Measurements from ENCODE around the gene CCS.
A peak's percentile ranks its signal among the peaks of the same experiment; 100 is the strongest.
"Not testable (repeated sequence)": the region's sequence is repeated elsewhere in the genome, so short reads cannot be mapped to it uniquely, and the experiment has no call there.

The CCS gene

DNA sequence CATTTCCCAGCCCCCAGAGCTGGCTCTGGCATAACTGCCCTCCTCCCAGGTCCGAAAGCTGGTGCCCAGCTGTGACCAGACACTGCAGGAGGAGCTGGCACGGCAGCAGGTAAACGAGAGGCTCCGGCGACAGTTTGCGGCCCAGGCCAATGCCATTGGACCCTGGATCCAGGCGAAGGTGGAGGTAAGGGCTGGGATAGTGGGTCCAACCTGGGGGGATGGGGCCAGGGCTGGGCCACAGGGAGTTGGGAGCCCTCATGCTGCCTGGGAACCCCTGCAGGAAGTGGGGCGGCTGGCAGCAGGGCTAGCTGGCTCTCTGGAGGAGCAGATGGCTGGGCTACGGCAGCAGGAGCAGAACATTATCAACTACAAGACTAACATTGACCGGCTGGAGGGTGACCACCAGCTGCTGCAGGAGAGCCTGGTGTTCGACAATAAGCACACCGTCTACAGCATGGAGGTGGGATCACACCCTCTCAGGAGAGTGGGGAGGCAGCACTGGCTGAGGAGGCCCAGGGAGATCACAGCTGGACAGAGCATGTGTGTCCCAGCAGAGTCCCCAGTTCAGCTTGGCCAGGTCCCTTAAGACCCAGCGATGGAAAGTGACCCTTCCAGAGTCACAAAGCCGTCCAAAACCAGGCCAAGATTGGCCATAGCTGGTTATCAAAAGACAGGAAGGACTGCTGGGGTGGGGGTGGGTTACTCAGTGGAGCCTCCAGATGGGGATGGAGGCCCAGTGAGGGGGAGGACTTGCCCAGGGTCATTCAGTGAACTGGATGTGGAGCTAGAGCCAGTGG is 31.6 kb upstream of the CCS start:
- DNase-seq: no peak

DNA sequence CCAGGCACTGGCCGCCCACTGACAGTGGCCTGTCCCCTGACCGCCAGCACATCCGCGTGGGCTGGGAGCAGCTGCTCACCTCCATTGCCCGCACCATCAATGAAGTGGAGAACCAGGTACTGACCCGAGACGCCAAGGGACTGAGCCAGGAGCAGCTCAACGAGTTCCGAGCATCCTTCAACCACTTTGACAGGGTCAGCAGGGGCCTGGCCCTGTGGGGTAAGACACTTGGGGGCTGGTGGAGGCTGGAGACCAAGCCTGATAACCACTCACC is 31.1 kb upstream of the CCS start:
- DNase-seq: no peak

DNA sequence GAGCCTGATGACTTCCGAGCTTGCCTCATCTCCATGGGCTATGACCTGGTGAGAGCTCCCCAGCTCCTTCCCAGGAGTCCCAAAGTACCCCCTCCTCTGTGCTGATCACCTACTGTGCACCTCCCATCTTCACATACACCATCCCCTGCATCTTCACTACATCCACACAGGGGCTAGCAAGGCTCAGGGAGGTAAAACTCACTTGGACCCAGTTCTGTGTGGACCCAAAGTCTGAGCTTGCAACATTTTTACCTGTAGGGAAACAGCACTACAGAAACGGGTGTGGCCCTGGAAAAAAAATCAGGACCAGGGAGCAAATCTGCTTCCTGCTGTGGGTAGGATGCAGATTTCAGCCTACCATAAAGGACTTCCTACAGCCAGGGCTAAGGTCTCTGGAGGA is 30.7 kb upstream of the CCS start:
- no peak for DNase-seq

DNA sequence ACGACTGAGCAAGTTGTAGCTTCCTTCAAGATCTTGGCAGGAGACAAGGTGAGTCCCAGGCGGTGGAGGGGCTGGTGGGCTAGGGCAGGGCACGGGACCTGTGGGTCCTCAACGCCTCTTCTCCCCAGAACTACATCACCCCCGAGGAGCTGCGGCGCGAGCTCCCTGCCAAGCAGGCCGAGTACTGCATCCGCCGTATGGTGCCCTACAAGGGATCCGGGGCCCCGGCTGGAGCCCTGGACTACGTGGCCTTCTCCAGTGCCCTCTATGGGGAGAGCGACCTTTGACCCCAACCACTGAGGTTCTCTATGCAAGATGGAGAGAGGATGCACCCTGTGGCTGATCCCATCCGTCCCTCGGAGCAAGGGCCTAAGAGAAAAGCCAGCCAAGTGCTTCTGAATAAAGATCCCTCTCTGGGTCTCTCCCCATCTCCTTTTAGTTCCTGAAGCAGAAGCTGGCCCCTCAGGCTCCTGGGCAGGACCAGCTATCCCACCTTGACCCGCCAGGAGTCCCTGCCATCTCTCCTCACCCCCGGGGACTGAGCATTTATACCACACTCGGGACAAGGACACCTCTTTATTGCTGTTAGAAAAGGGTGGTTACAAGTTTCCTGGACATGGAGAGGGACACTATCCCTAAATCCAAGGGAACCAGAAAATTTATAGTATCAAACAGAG is 29.9 kb upstream of the CCS start:
- DNase-seq: no peak

DNA sequence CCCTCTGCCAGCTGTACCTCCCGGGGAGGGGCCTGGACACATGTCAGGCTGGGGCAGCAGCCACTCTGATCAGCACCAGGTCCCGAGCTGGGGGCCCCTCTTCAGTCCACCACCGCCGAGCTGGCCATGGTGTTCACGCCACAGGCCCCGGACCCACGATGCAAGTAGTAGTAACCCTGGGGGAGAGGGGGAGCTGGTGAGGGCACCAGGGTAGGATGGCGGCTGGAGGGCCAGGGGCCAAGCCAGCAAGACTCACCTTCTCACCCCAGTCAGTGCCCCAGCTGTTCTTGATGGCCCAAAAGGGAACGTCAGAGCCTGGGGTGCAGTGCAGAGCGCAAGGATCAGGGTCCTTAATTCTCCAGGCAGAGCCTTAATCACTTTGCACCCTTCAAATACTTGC is 29.2 kb upstream of the CCS start:
- DNase-seq: no peak

DNA sequence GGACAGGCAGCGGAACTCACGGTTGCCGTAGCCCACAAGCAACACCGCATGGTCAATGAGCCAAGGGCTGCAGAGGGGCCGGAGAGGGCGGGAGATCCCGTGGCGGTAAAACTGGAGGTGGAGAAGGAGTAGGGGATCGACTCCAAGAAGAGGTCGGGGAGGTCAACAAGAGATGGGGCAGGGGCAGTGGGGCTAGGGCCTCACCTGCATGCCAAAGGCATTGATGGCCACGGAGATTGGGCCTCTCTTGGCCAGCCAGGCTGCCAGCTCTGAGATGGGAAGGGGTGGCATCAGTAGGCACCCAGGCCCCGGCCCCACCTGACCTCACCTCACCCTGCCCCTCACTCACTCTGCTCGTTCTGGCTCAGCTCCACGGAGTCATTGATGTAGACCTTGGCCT is 28.4 kb upstream of the CCS start:
- DNase-seq: no peak

DNA sequence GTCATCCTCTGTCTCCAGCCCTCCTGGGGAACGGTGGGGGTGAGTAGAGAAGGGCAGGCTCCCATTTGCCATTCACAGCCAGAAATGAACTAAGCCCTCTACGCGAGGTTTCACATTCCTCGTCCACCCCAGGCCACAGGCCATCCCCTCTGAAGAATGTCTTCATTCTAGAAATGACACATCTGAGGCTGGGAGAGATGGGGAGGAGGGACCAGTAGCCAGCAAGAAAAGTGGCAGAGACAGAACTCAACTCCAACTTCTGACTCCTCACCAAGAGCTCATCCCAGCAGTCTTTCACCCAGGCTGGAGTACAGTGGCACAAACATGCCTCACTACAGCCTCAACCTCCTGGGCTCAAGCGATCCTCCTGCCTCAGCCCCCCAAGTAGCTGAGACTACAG is 28.0 kb upstream of the CCS start:
- no peak for DNase-seq

DNA sequence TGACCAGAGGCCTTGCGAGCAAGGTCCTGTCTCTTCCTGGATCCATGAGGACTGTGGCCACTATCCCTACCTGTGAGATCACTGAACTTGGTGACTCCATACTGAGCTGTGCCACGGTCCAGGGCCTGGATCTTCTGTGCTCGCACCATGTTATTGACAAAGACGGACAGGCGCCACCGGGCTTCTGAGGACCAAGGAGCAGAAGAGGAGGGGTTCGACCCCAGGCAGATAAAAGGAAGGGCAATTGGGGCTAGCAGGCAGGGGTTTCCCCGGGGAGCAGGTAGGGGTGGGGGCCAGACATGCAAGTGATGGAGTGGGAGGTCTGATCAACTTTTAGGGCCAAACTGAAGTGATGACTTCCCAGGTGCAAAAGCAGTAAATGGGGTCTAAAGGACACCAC is 26.8 kb upstream of the CCS start:
- no peak for DNase-seq

DNA sequence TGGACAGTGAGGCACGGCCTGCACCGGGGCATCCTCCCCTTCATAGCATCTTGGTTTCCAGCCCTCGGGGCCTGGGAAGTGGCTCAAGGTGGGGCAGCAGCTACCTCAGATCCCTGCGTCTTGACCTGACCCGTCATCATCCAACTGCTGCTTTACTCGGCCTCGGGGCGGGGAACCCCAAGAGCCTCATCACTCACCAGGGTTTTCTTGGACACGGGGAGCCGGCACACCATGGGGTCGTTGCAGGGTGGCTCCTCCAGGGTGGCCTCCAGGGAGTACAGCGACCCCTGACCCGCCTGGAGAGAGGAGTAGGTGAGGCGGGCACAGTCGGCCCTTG is 25.2 kb upstream of the CCS start:
- no peak for DNase-seq

DNA sequence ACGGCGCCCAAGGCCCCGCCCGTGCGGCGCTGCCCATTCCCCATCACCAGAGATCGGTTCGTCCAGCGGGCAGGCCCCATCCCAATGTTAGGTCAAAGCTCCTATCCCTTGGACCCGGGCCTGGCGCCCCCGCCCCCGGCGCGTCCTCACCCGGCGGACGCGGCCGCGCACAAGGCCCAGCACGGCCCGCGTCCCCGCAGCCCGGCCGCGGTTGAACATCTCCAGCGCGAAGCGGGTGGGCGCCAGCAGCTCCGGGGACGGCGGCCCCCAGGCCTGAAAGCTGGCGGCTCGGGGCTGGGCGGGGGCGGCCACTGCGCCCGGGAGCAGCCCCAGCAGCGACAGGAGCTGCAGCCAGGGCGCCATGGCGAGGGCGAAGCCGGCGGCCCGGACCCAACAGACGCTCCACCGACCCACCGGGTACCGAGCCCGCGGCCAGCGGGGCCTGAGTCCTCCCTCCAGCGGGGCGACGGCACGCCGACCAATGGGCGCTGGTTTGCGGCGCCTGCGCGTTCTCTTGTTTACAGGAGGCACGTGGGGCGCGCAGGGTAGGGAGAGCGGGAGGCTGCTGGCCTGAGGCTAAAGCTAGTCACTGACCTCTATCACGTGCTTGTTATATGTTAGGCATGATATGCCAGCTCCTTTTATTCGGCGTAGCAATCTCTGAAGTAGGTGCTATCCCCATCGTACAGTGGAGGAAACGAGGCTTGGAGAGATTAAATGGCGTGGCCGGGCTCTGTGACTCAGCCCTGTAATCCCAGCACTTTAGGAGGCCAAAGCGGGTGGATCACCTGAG is 24.7 kb upstream of the CCS start, which contains the start of gene CTSF:
TSS of gene CTSF (minus strand) at position 483 of the 793 bp plus-strand sequence. CDS start at position 363, 120 bp downstream.
- DNase-seq: peak; percentile 77

DNA sequence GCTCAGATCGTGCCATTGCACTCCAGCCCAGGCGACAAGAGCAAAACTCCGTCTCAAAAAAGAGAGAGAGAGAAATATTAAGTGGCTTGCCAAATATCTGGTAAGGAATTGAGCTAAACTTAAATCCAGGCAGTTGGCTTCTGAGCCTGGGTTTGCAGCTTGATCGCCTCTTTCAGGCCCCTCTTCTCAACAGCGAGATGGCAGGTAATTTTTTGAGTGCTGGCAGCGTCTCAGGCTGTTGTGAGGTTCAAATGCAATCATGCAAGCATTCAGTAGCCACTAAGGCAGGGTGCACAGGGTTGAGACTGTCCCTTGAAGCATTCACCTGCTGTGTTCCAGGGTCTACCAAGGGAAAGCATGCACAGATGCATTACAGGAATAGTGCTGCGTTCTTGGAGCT is 23.9 kb upstream of the CCS start:
- no peak for DNase-seq

DNA sequence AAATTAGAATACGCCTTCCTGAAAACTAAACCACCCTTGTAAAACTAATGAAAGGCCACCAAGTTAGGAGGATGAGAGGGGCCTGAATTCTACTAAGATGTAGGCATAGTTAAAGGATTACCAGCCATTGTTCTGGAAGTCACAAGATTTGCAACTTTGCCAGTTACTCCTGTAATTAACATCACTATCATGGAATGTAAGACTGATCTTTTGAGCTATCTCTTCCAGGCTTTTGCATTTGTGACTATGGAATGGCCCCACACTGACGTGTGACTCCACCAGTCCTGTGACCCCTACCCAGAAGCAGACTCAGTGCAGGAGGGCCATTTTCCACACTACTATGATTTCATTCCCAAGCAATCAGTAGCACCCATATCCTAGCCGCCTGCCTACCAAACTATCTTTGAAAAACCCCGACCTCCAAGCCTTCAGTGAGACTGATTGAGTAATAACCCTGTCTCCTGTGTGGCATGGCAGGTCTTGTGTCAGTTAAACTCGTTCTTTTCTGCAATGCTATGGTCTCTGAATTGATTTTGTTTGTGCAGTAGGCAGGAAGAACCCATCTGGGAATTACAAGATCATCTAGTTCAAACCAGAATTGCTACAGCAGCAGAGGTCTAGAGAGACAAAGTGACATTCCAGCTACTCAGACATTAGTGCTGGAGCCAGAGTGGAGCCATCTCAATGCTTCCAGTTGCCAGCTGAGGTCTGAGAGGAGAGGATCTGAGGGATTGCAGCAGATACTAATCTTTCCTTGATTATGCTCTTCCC is 22.7 kb upstream of the CCS start:
- no peak for DNase-seq

DNA sequence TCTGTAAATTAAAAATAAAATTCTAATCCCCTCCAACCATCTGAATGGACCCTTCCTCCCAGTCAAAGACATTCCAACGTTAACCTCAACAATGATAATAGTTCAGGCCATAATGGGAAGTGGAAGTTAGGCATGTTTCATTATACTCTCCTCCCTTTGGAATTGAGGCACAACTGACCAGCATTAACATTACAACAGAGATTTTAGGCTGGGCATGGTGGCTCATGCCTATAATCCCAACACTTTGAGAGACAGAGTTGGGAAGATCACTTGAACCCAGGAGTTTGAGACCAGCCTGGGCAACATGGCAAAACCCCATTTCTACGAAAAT is 22.2 kb upstream of the CCS start:
- no peak for DNase-seq

DNA sequence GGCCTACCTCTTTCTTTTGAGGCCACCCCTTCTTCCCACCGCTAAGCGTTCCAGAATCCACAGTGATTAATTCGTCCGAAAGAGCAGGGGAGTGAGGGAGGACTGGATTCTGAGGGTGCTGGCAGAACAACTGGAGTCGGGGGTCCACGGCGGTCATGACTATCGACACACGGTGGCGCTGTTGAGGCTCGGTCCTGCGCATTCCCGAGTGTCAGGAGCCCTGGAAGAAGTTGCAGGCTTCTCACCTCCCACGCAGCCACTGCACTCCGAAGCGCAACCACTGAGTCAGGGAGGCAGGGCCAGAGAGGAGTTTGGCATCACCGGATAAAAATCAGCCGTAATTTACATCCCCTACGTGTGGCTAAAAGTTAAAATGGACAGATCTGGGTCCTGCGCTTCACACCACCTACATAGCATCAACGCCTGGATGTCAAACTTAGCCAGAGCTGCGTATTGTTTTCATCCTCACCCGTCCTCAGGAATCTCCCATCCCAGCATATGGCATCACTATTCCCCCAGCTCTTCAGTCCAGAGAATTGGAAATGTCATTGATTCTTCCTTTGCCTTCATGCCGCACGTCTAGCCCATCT is 13.9 kb upstream of the CCS start:
- DNase-seq: peak; percentile 72

DNA sequence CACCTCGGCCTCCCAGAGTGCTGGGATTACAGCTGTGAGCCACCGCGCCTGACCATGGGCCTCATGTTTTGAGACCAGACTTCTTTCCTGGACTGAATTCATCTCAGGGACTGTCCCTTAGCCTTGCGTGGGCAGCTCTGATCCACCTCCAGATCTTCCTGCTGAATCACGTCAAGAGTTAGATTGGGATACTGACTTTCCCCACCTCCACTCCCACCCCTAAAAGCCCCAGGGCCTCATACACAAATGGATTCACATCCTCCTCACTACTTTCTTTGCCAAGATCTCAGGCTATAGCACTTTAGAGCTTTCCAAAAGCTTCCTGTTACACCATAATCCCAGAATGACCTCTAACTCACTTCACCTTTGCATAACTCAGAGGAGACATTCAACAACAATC is 12.2 kb upstream of the CCS start:
- DNase-seq: no peak

DNA sequence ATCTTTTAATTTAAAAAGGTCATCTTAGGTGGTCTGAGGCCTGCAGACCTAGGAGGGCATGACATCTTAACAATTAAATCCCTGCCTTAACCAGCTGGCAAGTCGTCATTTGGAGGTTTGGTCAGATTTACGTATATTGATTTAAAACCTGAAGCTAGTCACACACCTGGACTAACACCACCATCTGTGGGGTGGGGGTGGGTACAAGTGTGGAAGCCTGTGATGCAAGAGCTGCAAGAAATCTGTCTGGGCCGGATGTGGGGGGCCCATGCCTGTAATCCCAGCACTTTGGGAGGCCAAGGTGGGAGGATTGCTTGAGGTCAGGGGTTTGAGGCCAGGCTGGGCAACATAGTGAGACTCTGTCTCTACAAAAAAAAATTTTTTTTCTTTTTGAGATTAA is 11.7 kb upstream of the CCS start:
- DNase-seq: no peak

DNA sequence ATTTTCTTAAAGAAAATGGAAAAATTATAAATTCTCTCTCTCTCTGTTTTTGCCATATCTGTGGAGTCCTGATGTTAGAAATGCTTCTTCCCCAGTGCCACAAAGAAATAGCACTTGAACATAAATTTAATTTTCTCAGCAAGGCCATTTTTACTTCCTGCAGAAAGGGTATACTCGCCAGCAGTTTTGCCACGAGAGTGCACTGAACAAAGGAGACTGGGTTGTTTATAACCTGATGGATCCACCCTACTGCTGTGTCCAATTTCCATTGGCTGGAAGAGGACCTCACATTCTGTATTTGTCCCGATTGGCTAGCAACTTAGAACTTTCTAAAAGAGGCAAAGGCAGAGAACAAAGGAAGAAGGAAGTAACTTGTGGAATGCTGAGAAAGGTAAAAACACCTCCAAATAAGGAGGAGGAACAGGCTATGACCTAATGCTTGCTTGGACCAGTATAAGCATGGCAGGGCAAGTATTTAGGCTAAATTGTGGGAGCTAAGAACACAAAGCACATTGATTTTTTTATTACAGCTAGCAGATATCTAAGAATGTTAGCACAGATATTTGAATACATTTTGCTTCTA is 10.3 kb upstream of the CCS start:
- not testable (repeated sequence) for DNase-seq

DNA sequence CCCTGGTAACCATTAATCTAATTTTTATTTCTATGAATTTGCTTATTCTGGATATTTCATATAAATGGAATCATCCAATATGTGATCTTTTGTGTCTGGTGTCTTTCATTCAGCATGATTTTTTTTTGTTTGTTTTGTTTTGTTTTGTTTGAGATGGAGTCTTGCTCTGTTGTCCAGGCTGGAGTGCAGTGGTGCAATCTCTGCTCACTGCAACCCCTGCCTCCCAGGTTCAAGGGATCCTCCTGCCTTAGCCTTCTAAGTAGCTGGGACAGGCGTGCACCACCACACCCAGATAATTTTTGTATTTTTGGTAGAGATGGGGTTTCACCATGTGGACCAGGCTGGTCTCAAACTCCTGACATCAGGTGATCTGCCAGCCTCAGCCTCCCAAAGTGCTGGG is 7.5 kb upstream of the CCS start:
- not testable (repeated sequence) for DNase-seq

DNA sequence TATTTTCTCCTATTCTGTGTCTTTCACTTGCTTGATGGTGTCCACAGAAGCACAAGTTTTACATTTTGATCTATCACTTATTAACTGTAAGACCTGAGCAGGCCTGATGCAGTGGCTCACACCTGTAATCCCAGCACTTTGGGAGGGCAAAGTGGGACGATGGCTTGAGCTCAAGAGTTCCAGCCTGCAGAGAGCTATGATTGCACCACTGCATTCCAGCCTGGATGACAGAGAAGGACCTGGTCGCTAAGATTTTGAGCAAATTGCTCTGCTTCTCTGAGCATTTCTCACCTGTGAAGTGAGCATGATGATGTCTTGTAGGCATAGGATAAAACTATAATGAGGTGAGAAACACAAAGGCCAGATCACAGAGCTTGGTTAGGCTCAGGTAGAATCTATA is 6.8 kb upstream of the CCS start:
- no peak for DNase-seq

DNA sequence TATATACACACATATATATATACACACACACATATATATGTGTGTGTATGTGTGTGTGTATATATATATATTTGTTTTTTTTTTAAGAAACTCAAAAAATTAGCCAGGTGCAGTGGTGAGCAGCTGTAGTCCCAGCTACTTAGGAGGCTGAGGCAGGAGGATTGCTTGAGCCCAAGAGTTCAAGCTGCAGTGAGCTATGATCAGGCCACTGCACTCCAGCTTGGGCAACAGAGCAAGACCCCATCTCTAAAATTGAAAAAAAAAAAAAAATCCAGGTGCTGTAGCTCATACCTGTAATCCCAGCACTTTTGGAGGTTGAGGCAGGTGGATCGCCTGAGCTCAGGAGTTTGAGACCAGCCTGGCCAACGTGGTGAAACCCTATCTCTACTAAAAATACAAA is 3.7 kb upstream of the CCS start:
- DNase-seq: not testable (repeated sequence)

DNA sequence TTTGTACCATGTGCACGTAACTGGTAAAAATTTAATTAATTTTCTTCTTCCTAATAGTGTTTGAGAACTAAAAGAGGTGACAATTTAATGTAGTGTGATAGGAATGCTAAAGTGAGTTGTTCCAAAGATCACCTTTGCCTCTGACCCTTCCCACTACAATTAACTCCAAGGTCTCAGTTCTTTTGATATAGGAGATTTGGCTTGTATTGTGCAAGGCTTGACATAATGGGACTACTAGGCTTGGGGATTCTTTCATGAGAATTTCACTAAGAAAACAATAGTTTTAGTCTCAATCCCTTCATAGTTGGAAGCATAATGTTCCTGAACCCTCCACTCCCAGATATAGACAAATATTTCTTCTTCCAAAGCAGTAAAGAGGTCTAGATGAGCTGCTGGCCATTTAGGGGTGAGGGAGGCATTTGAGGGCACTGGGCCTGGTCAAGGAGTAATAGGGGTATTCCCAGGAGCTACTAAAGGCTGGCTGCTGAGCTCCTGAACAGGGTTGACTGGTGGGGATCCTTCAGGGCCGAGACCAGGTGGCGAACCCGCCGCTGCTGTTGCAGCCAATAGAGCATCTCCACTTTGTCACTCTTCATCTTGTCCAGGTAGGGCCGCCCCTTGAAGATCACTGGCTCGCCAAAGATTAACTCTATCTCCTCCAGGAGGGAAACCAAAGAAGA is 2.8 kb upstream of the CCS start:
- DNase-seq: no peak

DNA sequence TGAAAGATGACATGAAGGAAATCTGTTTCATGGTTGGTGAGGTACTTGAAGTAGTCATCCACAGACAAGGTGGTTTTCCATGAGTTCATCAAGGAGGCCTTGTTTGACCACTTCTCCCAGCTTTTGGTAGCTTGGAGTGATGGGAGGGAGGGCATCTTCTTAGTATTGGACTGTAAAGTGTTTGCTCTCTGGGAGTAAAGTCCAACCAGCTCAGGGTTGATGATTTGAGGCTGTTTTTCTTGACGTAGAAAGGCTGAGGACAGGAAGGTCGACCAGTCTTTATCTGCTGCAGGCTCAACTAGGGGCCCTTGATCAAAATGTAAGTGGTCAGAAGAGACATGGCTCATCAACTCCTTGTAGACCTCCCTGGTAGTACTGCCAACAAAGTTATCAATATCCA is 1.8 kb upstream of the CCS start:
- no peak for DNase-seq
